ENCODE results near the gene TLE1. TPM values are rescaled to one million over a fixed set of nuclear protein-coding genes. Genes with fewer than 3 reads are reported as not detected.

Gene TLE1
- total RNA-seq, 1 experiment from 2014 or later, result 97.7 TPM

DNA sequence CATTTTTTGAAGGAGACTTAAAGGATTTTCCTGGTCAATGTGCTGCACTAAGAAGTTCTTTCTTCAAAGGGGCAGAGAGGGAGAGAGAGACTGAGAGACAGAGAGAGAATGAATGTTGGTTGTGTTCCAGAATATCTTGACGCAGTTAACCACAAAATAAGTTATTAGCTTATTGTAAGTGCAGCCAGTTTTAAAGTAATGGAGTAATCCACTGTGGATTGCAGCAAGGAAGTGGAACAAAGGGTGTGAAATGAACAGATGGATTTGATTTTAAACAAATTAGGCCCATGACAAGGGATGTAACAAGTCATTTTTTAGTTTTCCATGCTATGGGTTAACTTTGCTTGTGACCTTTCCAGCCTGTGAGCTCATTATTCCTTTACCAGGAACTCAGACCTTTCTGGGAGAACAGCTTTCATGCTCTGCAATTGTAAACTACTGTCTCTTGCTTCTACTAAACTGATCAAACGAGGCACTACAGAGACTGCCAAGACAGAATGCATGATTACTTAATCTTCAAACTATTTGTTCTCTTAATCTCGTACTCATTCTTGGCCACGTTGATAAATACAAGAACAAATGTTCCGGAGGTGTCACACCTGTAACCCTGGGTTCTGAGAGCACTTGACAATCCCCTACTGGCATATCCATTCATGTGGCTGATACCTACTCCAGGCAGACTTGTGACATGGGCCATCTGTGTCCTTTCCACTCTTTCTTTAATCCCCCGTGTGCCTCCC is 131.1 kb downstream of the TLE1 start:
- Mint-ChIP-seq H3K9me3 (peaks cover 5% of the 10 kb centered on the region), H3K4me1 (peaks cover 34% of the 10 kb centered on the region)
- no peak for TF ChIP-seq CBFB (CRISPR knock-in tag; IDR thresholded peaks at IDR 0.05; ENCODE audit: low read depth)
- no peak for TF ChIP-seq PRDM15 (CRISPR knock-in tag; IDR thresholded peaks at IDR 0.05)
- TF ChIP-seq ELF4 (CRISPR knock-in tag; IDR thresholded peaks at IDR 0.05; ENCODE audit: low read depth), result no peak
- TF ChIP-seq SMAD4 (CRISPR knock-in tag; IDR thresholded peaks at IDR 0.05), result no peak
- TF ChIP-seq, protein P1, sequence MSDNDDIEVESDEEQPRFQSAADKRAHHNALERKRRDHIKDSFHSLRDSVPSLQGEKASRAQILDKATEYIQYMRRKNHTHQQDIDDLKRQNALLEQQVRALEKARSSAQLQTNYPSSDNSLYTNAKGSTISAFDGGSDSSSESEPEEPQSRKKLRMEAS (CRISPR knock-in tag; IDR thresholded peaks at IDR 0.05), result no peak
- TF ChIP-seq IRF1 (CRISPR knock-in tag; IDR thresholded peaks at IDR 0.05), result no peak
- TF ChIP-seq CREB1 (CRISPR knock-in tag; IDR thresholded peaks at IDR 0.05), result no peak
- TF ChIP-seq USF1 (CRISPR knock-in tag; IDR thresholded peaks at IDR 0.05), result no peak

GRCh38 chr9:81557452-81558090 is 131.8 kb downstream of the TLE1 start:
- peaks cover 3% of the 10 kb centered on the region; the same call in 1 of the 2 replicates for H3K27me3 Mint-ChIP-seq (ENCODE audit: low read depth)
- DNase-seq (ENCODE audit: low spot score), result no peak
- H3K27ac Mint-ChIP-seq, result no peak overlapping the region
- TF ChIP-seq OVOL2 (CRISPR knock-in tag; IDR thresholded peaks at IDR 0.05; ENCODE audit: borderline replicate concordance) (no peak), ZNF121 (CRISPR knock-in tag; IDR thresholded peaks at IDR 0.05) (no peak), TEAD1 (CRISPR knock-in tag; IDR thresholded peaks at IDR 0.05) (no peak), TCF7 (CRISPR knock-in tag; IDR thresholded peaks at IDR 0.05; ENCODE audit: low read depth) (no peak)
- ChIA-PET POLR2A (no interaction called here), CTCF (no interaction called here)
- H3K9me3 Mint-ChIP-seq, result peaks cover 5% of the 10 kb centered on the region
- no peak overlapping the region for H3K4me3 Mint-ChIP-seq
- H3K4me1 Mint-ChIP-seq, result peaks cover 39% of the 10 kb centered on the region
- no peak for ATAC-seq
- no peaks in the 10 kb centered on the region for H3K36me3 Mint-ChIP-seq

More for the DNA sequence above, 131.1 kb downstream of the TLE1 start:
- DNase-seq (ENCODE audit: low spot score) (no peak), ATAC-seq (no peak)
- POLR2A ChIA-PET, result no interaction called here
- Mint-ChIP-seq H3K27me3 (ENCODE audit: low read depth) (peaks cover 3% of the 10 kb centered on the region; the same call in 1 of the 2 replicates), H3K36me3 (no peaks in the 10 kb centered on the region), H3K27ac (no peak overlapping the region), H3K4me3 (no peak overlapping the region)
- CTCF ChIA-PET, result no interaction called here

- Mint-ChIP-seq H3K4me1 (peaks cover 43% of the 10 kb centered on the region), H3K9me3 (peaks cover 5% of the 10 kb centered on the region), H3K4me3 (no peak overlapping the region), H3K27ac (no peak overlapping the region), H3K27me3 (ENCODE audit: low read depth) (peaks cover 3% of the 10 kb centered on the region; the same call in 1 of the 2 replicates), H3K36me3 (no peaks in the 10 kb centered on the region)
- ChIA-PET POLR2A (no interaction called here), CTCF (no interaction called here)
- DNase-seq (ENCODE audit: low spot score), result no peak
- ATAC-seq, result no peak
- no peak for TF ChIP-seq ELF4 (CRISPR knock-in tag; IDR thresholded peaks at IDR 0.05; ENCODE audit: low read depth)
- TF ChIP-seq, protein P2, sequence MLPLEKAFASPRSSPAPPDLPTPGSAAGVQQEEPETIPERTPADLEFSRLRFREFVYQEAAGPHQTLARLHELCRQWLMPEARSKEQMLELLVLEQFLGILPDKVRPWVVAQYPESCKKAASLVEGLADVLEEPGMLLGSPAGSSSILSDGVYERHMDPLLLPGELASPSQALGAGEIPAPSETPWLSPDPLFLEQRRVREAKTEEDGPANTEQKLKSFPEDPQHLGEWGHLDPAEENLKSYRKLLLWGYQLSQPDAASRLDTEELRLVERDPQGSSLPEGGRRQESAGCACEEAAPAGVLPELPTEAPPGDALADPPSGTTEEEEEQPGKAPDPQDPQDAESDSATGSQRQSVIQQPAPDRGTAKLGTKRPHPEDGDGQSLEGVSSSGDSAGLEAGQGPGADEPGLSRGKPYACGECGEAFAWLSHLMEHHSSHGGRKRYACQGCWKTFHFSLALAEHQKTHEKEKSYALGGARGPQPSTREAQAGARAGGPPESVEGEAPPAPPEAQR (CRISPR knock-in tag; IDR thresholded peaks at IDR 0.05), result no peak
- no peak for TF ChIP-seq FOXJ3 (CRISPR knock-in tag; IDR thresholded peaks at IDR 0.05; ENCODE audit: borderline replicate concordance)
- TF ChIP-seq ZNF263 (CRISPR knock-in tag; IDR thresholded peaks at IDR 0.05; ENCODE audit: low read depth), result no peak
- TF ChIP-seq, protein P3, sequence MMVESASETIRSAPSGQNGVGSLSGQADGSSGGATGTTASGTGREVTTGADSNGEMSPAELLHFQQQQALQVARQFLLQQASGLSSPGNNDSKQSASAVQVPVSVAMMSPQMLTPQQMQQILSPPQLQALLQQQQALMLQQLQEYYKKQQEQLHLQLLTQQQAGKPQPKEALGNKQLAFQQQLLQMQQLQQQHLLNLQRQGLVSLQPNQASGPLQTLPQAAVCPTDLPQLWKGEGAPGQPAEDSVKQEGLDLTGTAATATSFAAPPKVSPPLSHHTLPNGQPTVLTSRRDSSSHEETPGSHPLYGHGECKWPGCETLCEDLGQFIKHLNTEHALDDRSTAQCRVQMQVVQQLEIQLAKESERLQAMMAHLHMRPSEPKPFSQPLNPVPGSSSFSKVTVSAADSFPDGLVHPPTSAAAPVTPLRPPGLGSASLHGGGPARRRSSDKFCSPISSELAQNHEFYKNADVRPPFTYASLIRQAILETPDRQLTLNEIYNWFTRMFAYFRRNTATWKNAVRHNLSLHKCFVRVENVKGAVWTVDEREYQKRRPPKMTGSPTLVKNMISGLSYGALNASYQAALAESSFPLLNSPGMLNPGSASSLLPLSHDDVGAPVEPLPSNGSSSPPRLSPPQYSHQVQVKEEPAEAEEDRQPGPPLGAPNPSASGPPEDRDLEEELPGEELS (CRISPR knock-in tag; IDR thresholded peaks at IDR 0.05), result no peak
- TF ChIP-seq AR (CRISPR knock-in tag; IDR thresholded peaks at IDR 0.05), result no peak
- no peak for TF ChIP-seq ZNF121 (CRISPR knock-in tag; IDR thresholded peaks at IDR 0.05)
These were observed 132.4 kb downstream of the TLE1 start for GRCh38 chr9:81556923-81557322.
